ENCODE measurements around the gene WNT8A. TPM values are rescaled to one million over a fixed set of nuclear protein-coding genes. Genes with fewer than 3 reads are reported as not detected.

WNT8A gene
- total RNA-seq, 1 donor from 2014 or later: not detected

GRCh38 chr5:138139781-138140090 lies 55.9 kb downstream of the WNT8A start:
- no peak for DNase-seq (ENCODE audit: low read depth in 2 of 2)

GRCh38 chr5:138140268-138140667 lies 56.4 kb downstream of the WNT8A start:
- DNase-seq (ENCODE audit: low read depth in 2 of 2): no peak

Other genes with a start within 250 kb of the WNT8A start
- not detected in 2 replicates for gene MYOT, start 216.2 kb upstream of the WNT8A start, total RNA-seq
- not detected in 2 replicates for gene PKD2L2, start 194.6 kb upstream of the WNT8A start, total RNA-seq
- gene FAM13B, start 51.0 kb upstream of the WNT8A start, total RNA-seq: 11.6 and 19.0 TPM in 2 replicates
- 1.8 and 1.9 TPM in 2 replicates for gene NME5, start 55.4 kb downstream of the WNT8A start, total RNA-seq
- 20.2 and 22.9 TPM in 2 replicates for gene BRD8, start 94.6 kb downstream of the WNT8A start, total RNA-seq
- gene KIF20A, start 95.1 kb downstream of the WNT8A start, total RNA-seq: 22.4 and 52.5 TPM in 2 replicates
- 28.5 and 29.7 TPM in 2 replicates for gene CDC23, start 129.3 kb downstream of the WNT8A start, total RNA-seq
- gene GFRA3, start 190.6 kb downstream of the WNT8A start, total RNA-seq: not detected in 2 replicates
- gene CDC25C, start 247.8 kb downstream of the WNT8A start, total RNA-seq: 2.5 and 6.7 TPM in 2 replicates

Measured in dermis microvascular lymphatic vessel endothelial cell (primary cell).